Body of pancreas (tissue), 4 donors: Measurements from ENCODE around the gene DCAF8.

Experiments used
- POLR2A ChIP-seq, 3 donors: fragments of 450-650 bp; IDR thresholded peaks; one replicate each; pipeline ENCODE4 v1.6.1; 2016; ENCODE audit warnings: antibody characterized with exemption in 3 of 3, mild to moderate bottlenecking in 2 of 3
- TF ChIP-seq, protein P1 (sequence below), 7 experiments: fragments of 450-650 bp in 4 of 7; fragments of 200-600 bp in 3 of 7; sonication (generic) in 3 of 7; IDR thresholded peaks; one replicate each; pipeline ENCODE4 v1.5.1; 2016 to 2019; ENCODE audit warnings: antibody characterized with exemption in 7 of 7

DNA sequence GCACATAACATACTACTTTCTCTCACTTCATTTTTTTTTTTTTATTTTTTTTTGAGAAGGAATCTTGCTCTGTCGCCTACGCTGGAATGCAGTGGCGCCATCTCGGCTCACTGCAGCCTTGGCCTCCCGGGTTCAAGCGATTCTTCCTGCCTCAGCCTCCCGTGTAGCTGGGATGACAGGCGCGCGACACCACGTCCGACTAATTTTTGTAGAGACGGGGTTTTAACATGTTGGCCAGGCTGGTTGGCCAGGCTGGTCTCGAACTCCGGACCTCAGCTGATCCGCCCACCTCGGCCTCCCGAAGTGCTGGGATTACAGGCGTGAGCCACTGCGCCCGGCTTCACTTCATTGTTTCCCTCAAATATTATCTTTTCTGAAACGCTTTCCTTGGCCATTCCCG is 23.2 kb upstream of the DCAF8 start:
- TF ChIP-seq POLR2A (IDR thresholded peaks at IDR 0.05): no peak
- TF ChIP-seq, protein P1, sequence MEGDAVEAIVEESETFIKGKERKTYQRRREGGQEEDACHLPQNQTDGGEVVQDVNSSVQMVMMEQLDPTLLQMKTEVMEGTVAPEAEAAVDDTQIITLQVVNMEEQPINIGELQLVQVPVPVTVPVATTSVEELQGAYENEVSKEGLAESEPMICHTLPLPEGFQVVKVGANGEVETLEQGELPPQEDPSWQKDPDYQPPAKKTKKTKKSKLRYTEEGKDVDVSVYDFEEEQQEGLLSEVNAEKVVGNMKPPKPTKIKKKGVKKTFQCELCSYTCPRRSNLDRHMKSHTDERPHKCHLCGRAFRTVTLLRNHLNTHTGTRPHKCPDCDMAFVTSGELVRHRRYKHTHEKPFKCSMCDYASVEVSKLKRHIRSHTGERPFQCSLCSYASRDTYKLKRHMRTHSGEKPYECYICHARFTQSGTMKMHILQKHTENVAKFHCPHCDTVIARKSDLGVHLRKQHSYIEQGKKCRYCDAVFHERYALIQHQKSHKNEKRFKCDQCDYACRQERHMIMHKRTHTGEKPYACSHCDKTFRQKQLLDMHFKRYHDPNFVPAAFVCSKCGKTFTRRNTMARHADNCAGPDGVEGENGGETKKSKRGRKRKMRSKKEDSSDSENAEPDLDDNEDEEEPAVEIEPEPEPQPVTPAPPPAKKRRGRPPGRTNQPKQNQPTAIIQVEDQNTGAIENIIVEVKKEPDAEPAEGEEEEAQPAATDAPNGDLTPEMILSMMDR (IDR thresholded peaks at IDR 0.05): no peak
